ENCODE measurements around the gene BMP3. TPM values are rescaled to one million over a fixed set of nuclear protein-coding genes. Genes with fewer than 3 reads are reported as not detected.

Gene BMP3, protein sequence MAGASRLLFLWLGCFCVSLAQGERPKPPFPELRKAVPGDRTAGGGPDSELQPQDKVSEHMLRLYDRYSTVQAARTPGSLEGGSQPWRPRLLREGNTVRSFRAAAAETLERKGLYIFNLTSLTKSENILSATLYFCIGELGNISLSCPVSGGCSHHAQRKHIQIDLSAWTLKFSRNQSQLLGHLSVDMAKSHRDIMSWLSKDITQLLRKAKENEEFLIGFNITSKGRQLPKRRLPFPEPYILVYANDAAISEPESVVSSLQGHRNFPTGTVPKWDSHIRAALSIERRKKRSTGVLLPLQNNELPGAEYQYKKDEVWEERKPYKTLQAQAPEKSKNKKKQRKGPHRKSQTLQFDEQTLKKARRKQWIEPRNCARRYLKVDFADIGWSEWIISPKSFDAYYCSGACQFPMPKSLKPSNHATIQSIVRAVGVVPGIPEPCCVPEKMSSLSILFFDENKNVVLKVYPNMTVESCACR
- polyA plus RNA-seq (2013): 0.05 TPM

DNA sequence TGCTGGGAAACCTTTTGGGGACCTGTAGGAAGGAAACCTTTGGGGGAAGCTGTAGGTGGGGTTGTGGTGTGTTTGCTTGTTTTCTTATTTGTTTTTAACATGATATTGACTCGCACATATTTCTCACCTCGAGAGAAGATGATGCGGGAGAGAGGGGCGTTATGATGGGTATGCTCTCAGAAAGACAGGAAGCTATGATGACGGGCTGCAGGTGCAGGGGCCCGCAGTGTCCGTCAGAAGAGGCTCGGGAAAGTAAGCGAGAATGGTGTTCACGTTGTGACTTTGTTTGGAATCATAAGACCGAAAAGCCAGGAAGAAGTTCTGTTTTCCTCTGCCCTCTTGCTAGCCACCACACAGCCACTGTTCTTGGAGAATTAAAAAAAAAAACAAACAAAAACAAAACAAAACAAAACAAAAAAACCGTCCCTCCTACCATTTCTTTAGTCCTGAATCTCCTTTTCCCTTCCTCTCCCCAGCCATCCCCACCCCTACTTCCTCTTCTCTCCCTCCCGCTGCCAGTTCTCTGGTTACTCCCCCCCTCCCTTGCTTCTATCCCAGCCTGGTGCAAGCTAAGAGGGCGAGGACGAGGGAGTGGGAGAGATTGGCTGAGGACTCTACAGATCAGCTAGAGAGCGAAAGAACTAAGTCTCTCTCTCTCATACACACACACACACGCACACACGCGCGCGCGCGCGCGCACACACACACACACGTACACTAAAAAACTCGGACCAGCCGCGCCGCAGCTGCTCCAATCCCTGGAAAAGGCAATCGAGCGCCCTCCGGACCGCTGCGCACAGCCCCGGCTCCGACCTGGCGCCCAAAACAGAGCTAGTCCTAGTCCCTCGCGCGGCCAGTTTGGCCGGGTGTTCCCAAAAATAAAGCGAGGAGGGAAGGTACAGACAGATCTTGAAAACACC is at the start of gene BMP3:
Gene BMP3, plus strand, starts transcription at position 648 of the 920 bp plus-strand sequence. CDS start 577 bp downstream, outside the sequence.
- ChIA-PET CTCF (interaction anchor here (1.0 to 3.3 kb wide), 7 partner anchors 9 to 668 kb away, joined by 3 to 17 read pairs (median 4); no protein-coding TSS in a partner anchor), POLR2A (interaction anchor here (0.6 kb wide), 1 partner anchor 399 kb away, joined by 3 read pairs; no protein-coding TSS in a partner anchor)
- Histone ChIP-seq H3K4me1 (ENCODE audit: control extremely low read depth in 1 of 4, control insufficient read depth in 4 of 4, insufficient read depth in 4 of 4, low read length in 3 of 4) (peaks cover 0 to 22% (median 19%) of the 10 kb centered on the region in 4 experiments), H3K9me3 (ENCODE audit: control extremely low read depth in 1 of 5, control insufficient read depth in 4 of 5, insufficient read depth in 2 of 5, low read depth in 1 of 5, low read length in 4 of 5) (no peaks in the 10 kb centered on the region), H3K27ac (ENCODE audit: insufficient read depth in 1 of 2, low read depth in 1 of 2, low read length in 2 of 2, poor library complexity in 1 of 2, severe bottlenecking in 2 of 2) (no peak within 1 kb of the TSS), H3K27me3 (replicated peaks in 2 of 5; ENCODE audit: control insufficient read depth in 4 of 5, insufficient read depth in 5 of 5, low read length in 4 of 5) (peaks cover 20 to 84% (median 42%) of the 10 kb centered on the region in 5 experiments), H3K4me3 (ENCODE audit: control insufficient read depth in 1 of 7, extremely low read depth in 1 of 7, insufficient read depth in 4 of 7, low read depth in 2 of 7, low read length in 6 of 7) (peak within 1 kb of the TSS; percentile 26 to 77 (median 59)), H3K36me3 (ENCODE audit: control insufficient read depth in 4 of 4, insufficient read depth in 4 of 4, low read length in 3 of 4) (no peaks in the 10 kb centered on the region)
- WGBS (ENCODE audit: insufficient coverage): 4% methylated on average over 12 of the region's 43 CpGs
- DNase-seq: peak; percentile 29 to 71 (median 60)

DNA sequence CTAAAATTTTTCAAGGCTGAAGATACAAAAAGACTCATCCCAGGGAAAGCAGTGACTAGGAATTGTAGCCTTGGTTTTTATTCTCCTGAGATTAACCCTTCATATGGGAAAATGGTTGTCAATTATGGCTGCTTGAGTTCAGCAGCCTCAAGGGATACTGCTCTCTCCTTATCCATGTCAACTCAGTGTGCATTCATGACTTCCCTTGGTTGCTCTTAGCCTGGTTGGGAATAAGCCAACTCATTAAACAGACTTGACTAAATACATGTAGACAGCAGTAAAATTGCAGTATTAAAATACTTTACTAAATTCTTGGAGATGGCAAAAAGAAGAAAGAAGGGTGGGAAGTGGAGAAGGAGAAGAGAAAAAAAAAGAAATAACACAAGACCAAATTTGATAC is 44.5 kb upstream of the BMP3 start:
- POLR2A ChIA-PET: no interaction called here
- peaks cover 0 to 2% (median 0%) of the 10 kb centered on the region in 5 experiments for H3K27me3 ChIP-seq (replicated peaks in 2 of 5; ENCODE audit: control insufficient read depth in 4 of 5, insufficient read depth in 5 of 5, low read length in 4 of 5)
- no peak overlapping the region for H3K4me3 ChIP-seq (ENCODE audit: control insufficient read depth in 1 of 7, extremely low read depth in 1 of 7, insufficient read depth in 4 of 7, low read depth in 2 of 7, low read length in 6 of 7)
- CTCF ChIA-PET: no interaction called here
- H3K27ac ChIP-seq (ENCODE audit: insufficient read depth in 1 of 2, low read depth in 1 of 2, low read length in 2 of 2, poor library complexity in 1 of 2, severe bottlenecking in 2 of 2): no peak overlapping the region
- no peaks in the 10 kb centered on the region for H3K36me3 ChIP-seq (ENCODE audit: control insufficient read depth in 4 of 4, insufficient read depth in 4 of 4, low read length in 3 of 4)
- no peaks in the 10 kb centered on the region for H3K4me1 ChIP-seq (ENCODE audit: control extremely low read depth in 1 of 4, control insufficient read depth in 4 of 4, insufficient read depth in 4 of 4, low read length in 3 of 4)
- H3K9me3 ChIP-seq (ENCODE audit: control extremely low read depth in 1 of 5, control insufficient read depth in 4 of 5, insufficient read depth in 2 of 5, low read depth in 1 of 5, low read length in 4 of 5): no peaks in the 10 kb centered on the region
- no peak for DNase-seq

- H3K4me1 ChIP-seq (ENCODE audit: control extremely low read depth in 1 of 4, control insufficient read depth in 4 of 4, insufficient read depth in 4 of 4, low read length in 3 of 4): no peaks in the 10 kb centered on the region
- H3K36me3 ChIP-seq (ENCODE audit: control insufficient read depth in 4 of 4, insufficient read depth in 4 of 4, low read length in 3 of 4): no peaks in the 10 kb centered on the region
- peak; percentile 56 to 79 (median 68) for DNase-seq
- ChIA-PET CTCF (interaction anchor here (0.9 to 2.2 kb wide), 12 partner anchors 10 to 627 kb away, joined by 3 to 15 read pairs (median 4); no protein-coding TSS in a partner anchor), POLR2A (no interaction called here)
- H3K9me3 ChIP-seq (ENCODE audit: control extremely low read depth in 1 of 5, control insufficient read depth in 4 of 5, insufficient read depth in 2 of 5, low read depth in 1 of 5, low read length in 4 of 5): no peaks in the 10 kb centered on the region
- H3K27me3 ChIP-seq (replicated peaks in 2 of 5; ENCODE audit: control insufficient read depth in 4 of 5, insufficient read depth in 5 of 5, low read length in 4 of 5): no peaks in the 10 kb centered on the region
- H3K27ac ChIP-seq (ENCODE audit: insufficient read depth in 1 of 2, low read depth in 1 of 2, low read length in 2 of 2, poor library complexity in 1 of 2, severe bottlenecking in 2 of 2): no peak overlapping the region
- WGBS (ENCODE audit: insufficient coverage): 6% methylated on average over 2 of the region's 2 CpGs
- no peak overlapping the region for H3K4me3 ChIP-seq (ENCODE audit: control insufficient read depth in 1 of 7, extremely low read depth in 1 of 7, insufficient read depth in 4 of 7, low read depth in 2 of 7, low read length in 6 of 7)
Observed at GRCh38 chr4:80989921-80990544, 40.5 kb upstream of the BMP3 start.

DNA sequence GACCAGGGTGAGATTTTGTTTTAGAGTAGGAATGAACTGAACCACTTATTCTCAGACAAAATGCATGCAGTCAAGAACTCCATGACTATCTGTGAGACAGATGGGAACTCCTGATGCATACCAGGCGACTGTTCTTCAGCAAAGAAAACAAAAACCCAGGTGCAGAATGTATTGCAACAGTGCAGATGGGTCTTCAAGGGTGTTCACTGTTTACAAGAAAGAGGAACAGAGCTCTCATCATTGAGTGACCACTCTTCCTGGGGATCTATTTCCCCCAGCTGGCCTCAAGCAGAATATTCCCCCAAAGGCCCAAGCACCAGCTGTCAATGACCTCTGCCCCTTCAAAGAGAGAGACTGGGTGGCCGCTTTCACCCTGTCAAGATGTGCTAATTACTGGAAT is 39.7 kb upstream of the BMP3 start:
- no peaks in the 10 kb centered on the region for H3K27me3 ChIP-seq (replicated peaks in 2 of 5; ENCODE audit: control insufficient read depth in 4 of 5, insufficient read depth in 5 of 5, low read length in 4 of 5)
- POLR2A ChIA-PET: no interaction called here
- WGBS (ENCODE audit: insufficient coverage): 100% methylated on average over 2 of the region's 2 CpGs
- CTCF ChIA-PET: interaction anchor here (1.3 to 2.2 kb wide), 7 partner anchors 9 to 628 kb away, joined by 3 to 15 read pairs (median 5); no protein-coding TSS in a partner anchor
- H3K36me3 ChIP-seq (ENCODE audit: control insufficient read depth in 4 of 4, insufficient read depth in 4 of 4, low read length in 3 of 4): no peaks in the 10 kb centered on the region
- H3K9me3 ChIP-seq (ENCODE audit: control extremely low read depth in 1 of 5, control insufficient read depth in 4 of 5, insufficient read depth in 2 of 5, low read depth in 1 of 5, low read length in 4 of 5): no peaks in the 10 kb centered on the region
- no peak overlapping the region for H3K4me3 ChIP-seq (ENCODE audit: control insufficient read depth in 1 of 7, extremely low read depth in 1 of 7, insufficient read depth in 4 of 7, low read depth in 2 of 7, low read length in 6 of 7)
- no peak overlapping the region for H3K27ac ChIP-seq (ENCODE audit: insufficient read depth in 1 of 2, low read depth in 1 of 2, low read length in 2 of 2, poor library complexity in 1 of 2, severe bottlenecking in 2 of 2)
- peak in 1 of 3 donors; percentile 3 for DNase-seq
- H3K4me1 ChIP-seq (ENCODE audit: control extremely low read depth in 1 of 4, control insufficient read depth in 4 of 4, insufficient read depth in 4 of 4, low read length in 3 of 4): no peaks in the 10 kb centered on the region

GRCh38 chr4:80999943-81000342 is 30.6 kb upstream of the BMP3 start:
- ChIA-PET POLR2A (no interaction called here), CTCF (interaction anchor here (0.7 kb wide), 1 partner anchor 9 kb away, joined by 3 read pairs; no protein-coding TSS in a partner anchor)
- Histone ChIP-seq H3K4me1 (ENCODE audit: control extremely low read depth in 1 of 4, control insufficient read depth in 4 of 4, insufficient read depth in 4 of 4, low read length in 3 of 4) (peaks cover 0 to 5% (median 3%) of the 10 kb centered on the region in 4 experiments), H3K27me3 (replicated peaks in 2 of 5; ENCODE audit: control insufficient read depth in 4 of 5, insufficient read depth in 5 of 5, low read length in 4 of 5) (no peaks in the 10 kb centered on the region), H3K9me3 (ENCODE audit: control extremely low read depth in 1 of 5, control insufficient read depth in 4 of 5, insufficient read depth in 2 of 5, low read depth in 1 of 5, low read length in 4 of 5) (no peaks in the 10 kb centered on the region), H3K27ac (ENCODE audit: insufficient read depth in 1 of 2, low read depth in 1 of 2, low read length in 2 of 2, poor library complexity in 1 of 2, severe bottlenecking in 2 of 2) (no peak overlapping the region), H3K36me3 (ENCODE audit: control insufficient read depth in 4 of 4, insufficient read depth in 4 of 4, low read length in 3 of 4) (no peaks in the 10 kb centered on the region), H3K4me3 (ENCODE audit: control insufficient read depth in 1 of 7, extremely low read depth in 1 of 7, insufficient read depth in 4 of 7, low read depth in 2 of 7, low read length in 6 of 7) (no peak overlapping the region)
- no CpG with 5 or more reads among the region's 3 CpGs for WGBS (ENCODE audit: insufficient coverage)
- DNase-seq: no peak

DNA sequence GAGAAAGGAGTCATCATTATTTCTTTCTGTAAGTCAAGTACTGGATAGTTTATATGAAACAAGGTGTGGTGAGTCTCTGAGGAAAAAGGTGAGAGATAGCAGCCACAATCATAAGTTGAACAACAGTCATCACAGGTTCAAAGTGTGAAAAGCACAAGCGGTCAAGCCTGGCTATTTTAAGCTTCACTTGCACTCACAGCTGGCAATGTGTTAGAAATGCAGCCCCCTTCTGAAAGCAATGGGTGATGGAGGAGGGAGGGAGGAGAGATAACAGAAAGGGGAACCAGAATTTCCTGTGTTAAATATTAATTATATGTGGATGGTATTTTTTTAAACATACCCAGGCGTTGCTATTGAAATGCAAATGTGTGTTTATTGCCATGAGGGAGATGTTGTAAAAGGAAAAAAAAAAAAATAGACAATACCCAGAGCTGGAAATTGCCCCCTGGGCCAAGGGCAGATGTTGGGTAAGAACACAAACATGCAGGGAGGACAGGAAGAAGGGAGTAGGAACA is 26.9 kb upstream of the BMP3 start:
- Histone ChIP-seq H3K27ac (ENCODE audit: insufficient read depth in 1 of 2, low read depth in 1 of 2, low read length in 2 of 2, poor library complexity in 1 of 2, severe bottlenecking in 2 of 2) (no peak overlapping the region), H3K4me1 (ENCODE audit: control extremely low read depth in 1 of 4, control insufficient read depth in 4 of 4, insufficient read depth in 4 of 4, low read length in 3 of 4) (peaks cover 0 to 5% (median 3%) of the 10 kb centered on the region in 4 experiments), H3K36me3 (ENCODE audit: control insufficient read depth in 4 of 4, insufficient read depth in 4 of 4, low read length in 3 of 4) (no peaks in the 10 kb centered on the region), H3K27me3 (replicated peaks in 2 of 5; ENCODE audit: control insufficient read depth in 4 of 5, insufficient read depth in 5 of 5, low read length in 4 of 5) (no peaks in the 10 kb centered on the region), H3K4me3 (ENCODE audit: control insufficient read depth in 1 of 7, extremely low read depth in 1 of 7, insufficient read depth in 4 of 7, low read depth in 2 of 7, low read length in 6 of 7) (no peak overlapping the region), H3K9me3 (ENCODE audit: control extremely low read depth in 1 of 5, control insufficient read depth in 4 of 5, insufficient read depth in 2 of 5, low read depth in 1 of 5, low read length in 4 of 5) (peaks cover 0 to 2% (median 0%) of the 10 kb centered on the region in 5 experiments)
- WGBS (ENCODE audit: insufficient coverage): 20% methylated on average over 1 of the region's 2 CpGs
- ChIA-PET CTCF (interaction anchor here (0.7 kb wide), 1 partner anchor 66 kb away, joined by 4 read pairs; no protein-coding TSS in a partner anchor), POLR2A (no interaction called here)
- peak in 2 of 3 donors; percentile 15 to 25 for DNase-seq
